A204.1 (cell line): ENCODE data around the gene KLRC1.
"Not testable (repeated sequence)": the region's sequence is repeated elsewhere in the genome, so short reads cannot be mapped to it uniquely, and the experiment has no call there.

Source experiments
- FAIRE-seq: peaks from 2 replicates; lab custom pipeline; 2012; peaks lifted over from hg19 to GRCh38; lab: Jason Lieb, UNC

KLRC1 gene

DNA sequence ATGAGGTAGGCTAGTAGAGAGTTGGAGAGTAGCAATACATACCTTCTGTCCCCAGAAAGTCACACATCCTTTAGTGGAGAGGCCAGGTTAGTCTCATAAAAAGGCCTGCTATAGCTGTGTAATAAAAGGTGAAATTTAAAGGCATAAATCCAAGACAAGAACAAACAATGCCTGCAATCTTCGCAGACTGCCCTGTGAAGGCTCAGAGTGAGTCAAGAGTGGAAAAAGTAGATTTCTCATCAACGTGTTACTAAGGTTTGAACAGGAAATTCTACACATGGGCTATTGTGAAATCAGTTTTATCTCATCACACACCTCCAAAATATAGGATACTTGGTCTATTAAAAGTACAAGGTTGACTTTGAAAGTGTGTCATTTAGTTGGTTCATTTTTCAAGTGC lies at the start of gene KLRC1:
Gene KLRC1 (minus strand): TSS at position 222 of the 400 bp plus-strand sequence. CDS start 2,221 bp downstream, outside the sequence.
- no peak for FAIRE-seq

GRCh38 chr12:10501030-10501429 lies 47.9 kb upstream of the KLRC1 start:
- no peak for FAIRE-seq

- FAIRE-seq, result no peak
Observed at GRCh38 chr12:10498042-10498441, 44.9 kb upstream of the KLRC1 start.

GRCh38 chr12:10497602-10498001 lies 44.4 kb upstream of the KLRC1 start:
- no peak for FAIRE-seq

DNA sequence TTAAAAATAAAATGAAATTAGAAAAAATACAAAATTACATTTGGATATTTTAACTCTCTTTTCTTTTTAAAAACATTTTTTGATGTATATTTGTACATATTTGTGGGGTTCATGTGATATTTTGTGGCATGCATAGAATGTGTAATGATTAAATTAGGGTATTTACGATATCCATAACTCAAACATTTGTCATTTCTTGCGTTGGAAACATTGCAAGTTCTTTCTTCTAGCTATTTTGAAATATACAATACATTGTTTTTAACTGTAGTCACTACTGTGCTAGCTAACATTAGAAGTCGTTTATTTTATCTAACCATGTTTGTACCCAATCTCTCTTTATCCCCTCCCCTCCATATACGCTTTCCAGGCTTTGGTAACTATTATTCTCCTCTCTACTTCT lies 38.6 kb upstream of the KLRC1 start:
- no peak for FAIRE-seq

DNA sequence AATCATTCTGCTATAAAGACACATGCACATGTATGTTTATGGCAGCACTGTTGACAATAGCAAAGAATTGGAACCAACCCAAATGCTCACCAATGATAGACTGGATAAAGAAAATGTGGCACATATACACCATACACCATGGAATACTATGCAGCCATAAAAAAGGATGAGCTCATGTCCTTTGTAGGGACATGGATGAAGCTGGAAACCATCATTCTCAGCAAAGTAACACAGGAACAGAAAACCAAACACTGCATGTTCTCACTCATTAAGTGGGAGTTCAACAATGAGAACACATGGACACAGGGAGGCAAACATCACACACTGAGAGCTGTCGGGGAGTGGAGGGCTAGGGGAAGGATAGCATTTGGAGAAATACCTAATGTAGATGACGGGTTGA lies 34.2 kb upstream of the KLRC1 start:
- FAIRE-seq, result not testable (repeated sequence)

DNA sequence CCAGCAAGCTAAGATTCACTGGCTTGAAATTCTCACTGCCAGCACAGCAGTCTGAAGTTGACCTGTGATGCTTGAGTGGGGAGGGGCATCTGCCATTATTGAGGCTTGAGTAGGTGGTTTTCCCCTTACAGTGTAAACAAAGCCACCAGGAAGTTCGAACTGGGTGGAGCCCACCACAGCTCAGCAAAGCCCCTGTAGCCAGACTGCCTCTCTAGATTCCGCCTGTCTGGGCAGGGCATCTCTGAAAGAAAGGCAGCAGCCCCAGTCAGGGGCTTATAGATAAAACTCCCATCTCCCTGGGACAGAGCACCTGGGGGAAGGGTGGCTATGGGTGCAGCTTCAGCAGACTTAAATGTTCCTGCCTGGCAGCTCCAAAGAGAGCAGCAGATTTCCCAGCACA lies 28.7 kb upstream of the KLRC1 start:
- FAIRE-seq, result not testable (repeated sequence)

- FAIRE-seq, result not testable (repeated sequence)
Observed at GRCh38 chr12:10472808-10473207, 19.6 kb upstream of the KLRC1 start.

DNA sequence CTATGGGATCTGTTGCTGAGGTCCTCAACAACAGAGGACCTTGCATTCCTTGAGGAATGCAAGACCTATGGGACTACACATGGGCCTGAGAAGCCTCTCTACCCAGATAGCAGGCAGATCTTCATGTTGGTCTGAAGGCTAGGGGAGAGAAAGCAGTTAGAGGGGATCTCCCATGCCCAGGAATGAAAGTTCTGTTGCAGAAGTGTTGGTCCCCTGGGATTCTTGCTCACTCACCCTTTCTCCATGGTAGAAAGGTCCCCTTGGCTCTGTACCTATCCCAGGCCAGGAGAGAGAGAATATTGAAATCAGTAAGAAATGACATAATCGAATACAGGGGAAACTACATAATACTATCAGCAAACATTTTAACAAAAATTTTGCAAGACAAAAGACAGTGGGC lies 16.5 kb upstream of the KLRC1 start:
- no peak for FAIRE-seq

DNA sequence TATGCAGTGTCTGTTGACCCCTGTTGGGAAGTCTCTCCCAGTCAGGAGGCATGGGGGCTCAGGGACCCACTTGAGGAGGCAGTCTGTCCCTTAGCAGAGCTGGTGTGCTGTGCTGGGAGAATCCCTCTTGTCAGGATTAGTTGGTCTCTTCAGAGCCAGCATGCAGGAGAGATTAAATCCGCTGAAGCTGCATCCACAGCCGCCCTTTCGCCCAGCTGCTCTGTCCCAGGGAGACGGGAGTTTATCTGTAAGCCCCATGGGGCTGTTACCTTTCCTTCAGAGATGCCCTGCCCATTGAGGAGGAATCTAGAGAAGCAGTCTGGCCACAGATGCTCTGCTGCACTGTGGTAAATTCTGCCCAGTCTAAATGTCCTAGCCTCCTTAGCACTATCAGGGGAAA lies 13.1 kb upstream of the KLRC1 start:
- FAIRE-seq, result no peak

- FAIRE-seq, result no peak
Observed at GRCh38 chr12:10457760-10458159, 4.6 kb upstream of the KLRC1 start.

DNA sequence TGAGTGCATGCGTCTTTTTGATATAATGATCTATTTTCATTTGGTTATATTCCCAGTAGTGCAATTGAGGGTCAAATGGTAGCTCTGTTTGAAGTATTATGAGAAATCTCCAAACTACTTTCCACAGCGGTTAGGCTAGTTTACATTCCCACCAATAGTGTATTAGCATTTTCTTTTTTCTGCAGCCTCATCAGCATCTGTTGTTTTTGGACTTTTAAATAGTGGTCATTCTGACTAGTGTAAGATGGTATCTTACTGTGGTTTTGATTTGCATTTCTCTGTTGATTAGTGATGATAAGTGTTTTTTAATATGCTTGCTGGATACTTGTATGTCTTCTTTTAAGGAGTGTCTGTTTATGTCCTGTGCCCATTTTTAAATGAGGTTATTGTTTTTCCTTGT lies 3.7 kb upstream of the KLRC1 start:
- FAIRE-seq, result no peak

GRCh38 chr12:10455766-10456165 lies 2.6 kb upstream of the KLRC1 start:
- FAIRE-seq, result peak; percentile 62

- no peak for FAIRE-seq
Observed at GRCh38 chr12:10454531-10454930, 1.4 kb upstream of the KLRC1 start.

DNA sequence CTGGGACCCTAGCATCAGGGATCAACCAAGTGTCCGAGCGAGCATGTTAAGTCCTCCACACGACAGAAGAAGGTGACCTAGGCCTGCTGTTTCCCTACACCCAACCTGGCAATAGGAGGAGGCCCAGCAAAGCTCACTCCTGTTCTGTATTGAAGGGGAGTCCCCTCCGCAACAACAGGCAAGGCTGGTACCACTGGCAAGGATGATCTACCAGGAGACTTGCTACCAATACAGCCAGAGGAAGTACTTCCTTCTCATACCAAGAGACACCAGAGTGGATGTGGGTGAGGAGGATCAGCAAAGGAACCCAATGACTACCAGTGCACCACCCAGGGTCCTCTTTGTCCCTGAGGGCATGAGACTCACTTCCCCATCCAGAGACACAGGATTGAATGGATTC lies 4.9 kb downstream of the KLRC1 start:
- FAIRE-seq, result no peak

- not testable (repeated sequence) for FAIRE-seq
Observed at GRCh38 chr12:10446052-10446451, 7.1 kb downstream of the KLRC1 start.

- not testable (repeated sequence) for FAIRE-seq
Observed at GRCh38 chr12:10441144-10441543, 12.0 kb downstream of the KLRC1 start.

- FAIRE-seq, result not testable (repeated sequence)
Observed at GRCh38 chr12:10439608-10440274, 13.4 kb downstream of the KLRC1 start.

- not testable (repeated sequence) for FAIRE-seq
Observed at GRCh38 chr12:10437601-10438000, 15.6 kb downstream of the KLRC1 start.

- not testable (repeated sequence) for FAIRE-seq
Observed at GRCh38 chr12:10435816-10436215, 17.4 kb downstream of the KLRC1 start, which contains the start of gene KLRC2. Gene KLRC2 (minus strand): TSS chr12:10436010. CDS start chr12:10435986, 24 bp downstream.

DNA sequence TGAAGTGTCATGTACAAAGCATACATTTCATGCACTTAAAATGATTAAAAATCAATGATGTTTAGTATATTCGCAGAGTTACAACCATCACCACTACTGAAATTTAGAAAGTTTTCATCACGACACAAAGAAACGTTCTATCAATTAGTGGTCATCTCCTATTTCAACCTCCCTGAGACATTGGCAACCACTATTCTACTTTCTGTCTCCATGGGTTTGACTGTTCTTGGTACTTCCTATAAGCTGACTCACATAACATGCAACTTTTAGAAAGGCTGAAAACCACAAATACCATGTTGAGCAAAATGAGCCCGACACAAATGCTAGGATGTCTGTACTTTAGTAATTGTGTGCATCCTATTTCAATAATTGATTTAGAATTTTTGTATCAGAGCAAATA lies 22.6 kb downstream of the KLRC1 start:
- FAIRE-seq, result not testable (repeated sequence)

DNA sequence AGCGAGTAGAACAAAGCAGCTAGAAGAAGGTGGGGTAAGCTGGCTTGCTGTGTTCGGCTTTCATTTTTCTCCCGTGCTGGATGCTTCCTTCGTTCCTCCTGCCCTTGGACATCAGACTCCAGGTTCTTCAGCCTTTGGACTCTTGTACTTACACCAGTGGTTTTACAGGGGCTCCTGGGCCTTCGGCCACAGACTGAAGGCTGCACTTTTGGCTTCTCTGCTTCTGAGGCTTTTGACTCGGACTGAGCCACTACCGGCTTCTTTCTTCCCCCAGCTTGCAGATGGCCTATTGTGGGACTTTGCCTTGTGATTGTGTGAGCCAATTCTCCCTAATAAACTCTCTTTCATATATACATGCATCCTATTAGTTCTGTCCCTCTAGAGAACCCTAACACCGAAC lies 27.2 kb downstream of the KLRC1 start:
- not testable (repeated sequence) for FAIRE-seq

GRCh38 chr12:10424260-10424899 lies 28.8 kb downstream of the KLRC1 start:
- peak; percentile 82 for FAIRE-seq

DNA sequence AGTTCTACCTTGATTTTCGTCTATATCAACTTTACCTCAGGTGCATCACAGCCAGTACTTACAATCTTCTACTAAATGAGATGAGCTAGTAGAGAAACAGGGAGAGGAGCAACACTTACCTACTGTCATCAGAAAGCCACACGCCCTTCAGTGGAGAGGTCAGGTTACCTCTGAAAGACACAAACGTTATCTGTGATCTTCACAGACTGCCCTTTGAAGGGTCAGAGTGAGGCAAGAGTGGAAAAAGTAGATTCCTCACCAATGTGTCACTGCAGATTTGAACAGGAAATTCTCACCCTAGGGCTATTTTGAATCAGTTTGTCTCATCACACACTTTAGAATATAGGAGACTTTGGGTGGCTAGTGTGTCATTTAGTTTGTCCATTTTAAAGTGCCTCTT lies 31.0 kb downstream of the KLRC1 start:
- FAIRE-seq, result not testable (repeated sequence)
